GM21825 (cell line): ENCODE data around the gene TGFB2.
A peak's percentile ranks its signal among the peaks of the same experiment; 100 is the strongest.

Experiments used
- ATAC-seq: cut with Tn5 transposase; IDR thresholded peaks from one replicate; pipeline ENCODE4 v1.9.1; 2021; ENCODE audit warnings: mild to moderate bottlenecking, moderate library complexity; ENCODE audit not compliant: unreplicated experiment

TGFB2 gene

DNA sequence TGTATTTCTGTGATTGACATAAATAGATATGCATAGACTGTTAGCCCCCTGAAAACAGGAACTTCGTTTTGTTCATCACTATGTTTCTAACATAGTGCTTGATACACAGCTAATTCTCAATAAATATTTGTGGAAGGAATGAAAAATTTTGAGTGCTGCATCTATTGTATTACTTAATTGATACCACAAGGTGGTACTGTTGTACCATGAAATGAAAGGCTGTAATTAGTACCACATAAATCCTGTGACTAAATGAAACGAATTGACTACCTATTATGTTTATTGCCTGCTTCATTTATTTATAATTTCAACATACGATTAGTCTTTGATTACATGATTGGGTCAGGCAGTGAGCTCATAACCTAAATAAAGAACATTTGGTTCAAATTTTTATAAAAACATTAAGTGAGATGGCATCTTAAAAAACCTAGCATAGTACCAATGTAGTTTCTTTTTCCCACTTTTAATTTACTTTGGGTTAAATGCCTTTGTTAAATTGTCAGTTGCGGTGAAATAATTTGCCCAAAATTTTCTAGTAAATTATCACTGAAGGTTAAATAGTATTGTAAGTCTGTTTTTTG is 15.0 kb upstream of the TGFB2 start:
- no peak for ATAC-seq

DNA sequence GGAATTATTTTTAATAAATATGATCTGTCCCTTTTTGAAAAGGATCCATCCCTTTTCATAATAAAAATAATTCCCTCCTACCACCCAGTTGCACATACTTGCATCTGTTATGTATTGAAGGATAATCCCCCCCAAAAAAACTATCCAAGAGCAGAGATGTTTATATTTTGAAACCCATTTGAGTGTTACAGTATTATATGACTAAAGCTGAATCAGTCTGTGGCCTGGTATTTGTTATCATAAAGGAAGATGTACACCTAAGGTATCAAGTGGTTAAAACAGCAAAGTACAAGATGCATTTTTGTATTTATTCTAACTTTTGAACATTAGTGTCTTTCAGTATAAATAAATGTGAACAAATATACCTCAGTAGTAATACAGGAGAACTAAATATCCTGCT is 12.7 kb upstream of the TGFB2 start:
- ATAC-seq: no peak

DNA sequence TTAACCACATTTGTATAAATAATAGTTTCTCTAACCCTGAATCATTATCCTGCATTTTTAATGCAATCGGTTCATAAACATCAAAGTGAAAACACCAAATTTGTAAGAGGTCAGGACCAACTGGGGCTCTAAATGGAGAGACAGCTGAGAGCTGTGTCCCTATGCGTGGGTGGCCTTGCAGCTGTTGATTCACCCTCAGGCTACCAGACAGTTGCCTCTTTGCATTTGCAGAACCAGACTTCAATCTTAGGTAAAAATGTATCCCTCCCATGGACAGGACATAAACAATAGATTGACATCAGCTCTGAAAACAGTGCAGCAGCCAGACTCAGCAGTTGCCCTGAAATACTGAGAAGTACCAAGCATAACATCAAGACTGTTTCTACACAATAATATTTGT is 8.8 kb upstream of the TGFB2 start:
- no peak for ATAC-seq

DNA sequence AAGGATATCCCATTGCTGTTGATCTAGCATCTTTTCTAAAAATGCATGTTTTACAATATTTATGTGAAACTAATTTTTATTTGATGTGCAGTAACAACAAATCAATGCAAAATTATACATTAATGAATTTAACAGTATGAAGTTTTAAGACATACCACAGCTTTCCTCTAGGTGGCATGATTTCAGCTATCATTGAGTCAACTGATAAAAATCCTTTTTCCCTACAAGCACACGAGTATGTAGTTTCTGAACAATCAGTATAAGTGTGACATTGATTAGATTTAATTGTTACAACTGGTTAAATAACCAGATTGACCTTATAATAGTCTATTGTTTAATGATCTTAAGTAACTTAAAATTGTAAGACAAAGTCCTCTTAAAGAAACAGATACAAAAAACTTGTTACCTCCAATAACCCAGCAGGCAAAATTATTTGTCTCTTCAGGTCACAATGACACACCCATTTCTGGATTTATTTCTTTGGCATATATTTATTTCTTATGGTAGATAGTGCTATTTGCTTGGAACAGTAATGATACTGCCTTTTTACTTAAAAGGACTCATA is 5.8 kb upstream of the TGFB2 start:
- ATAC-seq: no peak

DNA sequence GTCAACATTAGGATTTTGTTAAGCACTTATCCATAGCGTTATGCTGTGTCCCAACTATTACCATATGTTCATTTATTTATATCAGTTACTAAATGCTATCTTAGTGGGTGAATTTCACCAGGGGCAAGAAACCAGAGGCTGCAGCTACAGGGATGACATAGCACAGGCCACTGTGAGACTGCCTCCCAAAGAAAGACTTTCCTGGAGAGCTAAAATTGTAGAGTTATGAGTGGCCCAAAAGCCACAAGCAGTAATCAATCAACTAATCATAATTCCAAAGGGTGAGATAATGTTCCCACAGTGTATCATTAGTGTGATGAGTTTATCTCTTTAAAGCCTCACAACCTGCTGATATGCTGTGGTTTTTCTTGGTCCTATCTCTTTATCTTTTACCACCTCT is 3.8 kb upstream of the TGFB2 start:
- ATAC-seq: no peak

DNA sequence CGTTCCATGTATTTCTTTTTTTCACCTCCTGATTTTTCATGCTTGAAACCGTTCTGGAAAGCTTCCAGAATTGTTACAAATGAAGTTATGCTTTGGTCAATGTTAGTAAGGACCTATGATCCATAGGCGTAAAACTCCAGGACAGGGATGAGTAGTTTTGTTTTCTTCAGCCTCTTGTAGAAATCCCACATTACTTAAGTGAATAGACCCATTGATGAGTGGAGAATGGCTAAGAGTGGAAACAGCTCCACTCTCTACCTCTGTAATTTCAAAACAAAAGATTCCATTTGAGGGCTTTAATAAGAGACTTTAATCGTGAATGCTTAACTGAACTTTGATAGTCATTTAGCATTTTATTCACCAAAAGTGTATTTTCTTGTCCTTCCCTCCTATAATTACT is 3.0 kb upstream of the TGFB2 start:
- ATAC-seq: no peak

DNA sequence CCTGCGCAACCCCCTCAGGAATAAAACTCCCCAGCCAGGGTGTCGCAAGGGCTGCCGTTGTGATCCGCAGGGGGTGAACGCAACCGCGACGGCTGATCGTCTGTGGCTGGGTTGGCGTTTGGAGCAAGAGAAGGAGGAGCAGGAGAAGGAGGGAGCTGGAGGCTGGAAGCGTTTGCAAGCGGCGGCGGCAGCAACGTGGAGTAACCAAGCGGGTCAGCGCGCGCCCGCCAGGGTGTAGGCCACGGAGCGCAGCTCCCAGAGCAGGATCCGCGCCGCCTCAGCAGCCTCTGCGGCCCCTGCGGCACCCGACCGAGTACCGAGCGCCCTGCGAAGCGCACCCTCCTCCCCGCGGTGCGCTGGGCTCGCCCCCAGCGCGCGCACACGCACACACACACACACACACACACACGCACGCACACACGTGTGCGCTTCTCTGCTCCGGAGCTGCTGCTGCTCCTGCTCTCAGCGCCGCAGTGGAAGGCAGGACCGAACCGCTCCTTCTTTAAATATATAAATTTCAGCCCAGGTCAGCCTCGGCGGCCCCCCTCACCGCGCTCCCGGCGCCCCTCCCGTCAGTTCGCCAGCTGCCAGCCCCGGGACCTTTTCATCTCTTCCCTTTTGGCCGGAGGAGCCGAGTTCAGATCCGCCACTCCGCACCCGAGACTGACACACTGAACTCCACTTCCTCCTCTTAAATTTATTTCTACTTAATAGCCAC is 696 bp downstream of the TGFB2 start:
- peak; percentile 59 for ATAC-seq

DNA sequence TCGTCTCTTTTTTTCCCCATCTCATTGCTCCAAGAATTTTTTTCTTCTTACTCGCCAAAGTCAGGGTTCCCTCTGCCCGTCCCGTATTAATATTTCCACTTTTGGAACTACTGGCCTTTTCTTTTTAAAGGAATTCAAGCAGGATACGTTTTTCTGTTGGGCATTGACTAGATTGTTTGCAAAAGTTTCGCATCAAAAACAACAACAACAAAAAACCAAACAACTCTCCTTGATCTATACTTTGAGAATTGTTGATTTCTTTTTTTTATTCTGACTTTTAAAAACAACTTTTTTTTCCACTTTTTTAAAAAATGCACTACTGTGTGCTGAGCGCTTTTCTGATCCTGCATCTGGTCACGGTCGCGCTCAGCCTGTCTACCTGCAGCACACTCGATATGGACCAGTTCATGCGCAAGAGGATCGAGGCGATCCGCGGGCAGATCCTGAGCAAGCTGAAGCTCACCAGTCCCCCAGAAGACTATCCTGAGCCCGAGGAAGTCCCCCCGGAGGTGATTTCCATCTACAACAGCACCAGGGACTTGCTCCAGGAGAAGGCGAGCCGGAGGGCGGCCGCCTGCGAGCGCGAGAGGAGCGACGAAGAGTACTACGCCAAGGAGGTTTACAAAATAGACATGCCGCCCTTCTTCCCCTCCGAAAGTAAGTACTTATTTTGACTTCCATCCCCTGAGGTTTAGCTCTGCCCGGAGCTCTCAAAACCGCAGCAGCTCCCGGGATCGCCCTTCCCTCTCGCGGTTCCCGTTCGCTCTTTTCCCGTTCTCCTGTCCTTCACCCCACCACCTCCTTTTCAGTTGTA is 1.5 kb downstream of the TGFB2 start:
- no peak for ATAC-seq

DNA sequence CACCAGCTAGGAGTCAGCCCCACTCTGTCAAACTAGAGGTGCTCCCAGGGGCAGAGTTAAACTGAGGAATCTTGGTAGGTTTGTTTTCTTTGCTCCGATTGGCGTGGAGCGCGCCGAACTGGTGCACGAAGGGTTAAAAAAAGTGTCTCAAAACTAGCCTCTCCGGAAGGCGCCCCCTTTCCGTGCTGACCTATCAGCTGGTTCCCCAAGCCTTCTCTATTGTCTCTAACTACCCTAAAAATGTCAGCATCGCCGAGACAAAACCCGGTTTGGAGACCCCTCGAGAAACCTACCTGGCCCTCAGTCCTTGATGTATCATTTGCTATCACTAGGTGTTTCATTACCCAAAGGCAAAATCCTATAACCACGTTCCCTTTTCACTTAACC is 2.2 kb downstream of the TGFB2 start:
- ATAC-seq: no peak

DNA sequence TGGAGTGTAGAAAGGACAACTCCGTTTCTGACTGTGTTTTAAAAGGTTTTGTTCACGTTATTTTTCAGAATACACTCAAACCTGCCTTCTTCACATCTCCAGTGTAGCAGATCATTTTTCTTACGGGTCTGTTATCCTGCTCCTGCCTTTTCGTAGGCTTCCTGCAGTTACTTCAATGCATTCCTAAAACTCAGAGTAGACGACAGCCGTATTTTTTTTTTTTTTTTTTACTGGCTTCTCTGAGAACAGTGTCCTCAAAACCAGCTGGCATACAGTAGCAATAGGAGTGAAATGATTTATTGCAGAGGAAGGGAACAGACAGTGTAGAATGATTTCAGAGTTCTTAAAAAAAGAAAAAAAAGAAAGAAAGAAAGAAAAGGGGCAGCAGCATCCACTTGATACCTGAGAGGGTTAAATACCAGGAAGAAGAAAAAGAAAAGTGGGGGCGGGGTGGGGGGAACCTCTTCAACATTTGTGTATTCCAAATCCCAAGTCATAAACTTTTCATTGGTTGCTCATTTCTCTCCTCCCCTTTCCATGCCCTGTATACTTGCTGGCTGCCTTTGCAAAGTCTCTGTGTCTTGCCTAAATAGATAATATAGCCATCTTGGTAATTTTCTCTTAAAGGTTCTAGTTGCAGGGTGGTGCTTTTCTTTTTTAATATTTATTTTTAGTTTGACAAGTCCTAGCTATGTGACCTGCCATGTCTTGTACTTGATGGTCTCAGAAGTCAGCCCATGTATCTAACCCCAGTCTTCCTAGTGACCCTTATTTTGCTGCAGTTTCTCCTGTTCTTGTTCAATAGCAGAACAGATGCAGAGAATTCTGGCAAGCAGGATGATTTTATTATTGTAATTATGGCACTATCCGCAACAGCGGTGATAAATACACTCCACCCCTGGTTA is 2.8 kb downstream of the TGFB2 start:
- no peak for ATAC-seq

DNA sequence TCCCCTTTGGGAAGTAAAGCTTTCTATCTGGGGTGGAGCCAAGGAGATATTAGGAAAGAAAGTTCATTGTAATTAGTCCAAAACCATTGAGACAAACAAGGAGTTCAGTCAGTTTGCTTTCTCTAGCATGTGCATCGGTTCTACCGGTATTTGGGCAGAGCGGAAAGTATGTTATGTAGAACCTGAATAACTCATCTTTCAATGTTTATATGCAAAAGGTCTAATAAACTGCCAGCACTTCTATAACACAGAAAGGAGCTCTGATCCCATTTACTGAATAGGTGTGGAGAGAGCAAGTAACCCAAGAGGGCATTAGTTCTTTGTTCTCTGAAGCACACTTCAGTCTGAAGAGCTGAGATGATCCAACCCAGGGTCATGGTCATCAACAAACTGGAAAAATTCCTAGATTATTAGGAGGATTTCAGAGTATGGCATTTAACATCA is 3.5 kb downstream of the TGFB2 start:
- no peak for ATAC-seq

DNA sequence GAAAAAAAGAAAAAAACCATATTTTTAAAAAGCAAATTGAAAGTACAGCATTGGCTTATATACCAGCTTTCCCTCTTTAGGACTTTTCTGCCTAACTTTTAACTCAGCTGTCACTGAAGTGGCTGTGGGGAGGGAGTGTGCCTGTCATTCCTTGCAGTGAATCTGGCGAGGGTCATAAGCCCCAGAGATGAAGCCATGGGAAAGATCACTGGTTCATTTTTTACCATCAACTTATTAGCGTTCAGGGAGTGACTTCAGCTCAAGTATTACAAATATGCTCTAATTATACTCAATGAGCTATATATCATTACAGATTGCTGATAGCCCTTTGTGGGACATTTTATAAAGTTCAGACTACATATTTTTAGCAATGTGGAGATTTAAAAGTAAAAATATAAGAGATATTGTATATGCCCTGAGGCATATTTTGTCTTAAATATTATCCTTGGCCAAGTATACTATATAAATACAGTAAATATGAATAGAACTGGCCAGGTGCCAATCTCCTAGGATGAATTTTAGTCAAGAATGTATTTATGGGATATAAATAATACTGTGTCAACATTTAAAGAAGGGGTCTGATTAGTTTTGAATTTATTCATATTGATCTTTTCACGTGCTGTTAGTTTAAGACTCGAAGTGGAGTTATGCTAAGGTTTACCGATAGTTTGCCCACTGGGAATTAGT is 4.4 kb downstream of the TGFB2 start:
- ATAC-seq: no peak

DNA sequence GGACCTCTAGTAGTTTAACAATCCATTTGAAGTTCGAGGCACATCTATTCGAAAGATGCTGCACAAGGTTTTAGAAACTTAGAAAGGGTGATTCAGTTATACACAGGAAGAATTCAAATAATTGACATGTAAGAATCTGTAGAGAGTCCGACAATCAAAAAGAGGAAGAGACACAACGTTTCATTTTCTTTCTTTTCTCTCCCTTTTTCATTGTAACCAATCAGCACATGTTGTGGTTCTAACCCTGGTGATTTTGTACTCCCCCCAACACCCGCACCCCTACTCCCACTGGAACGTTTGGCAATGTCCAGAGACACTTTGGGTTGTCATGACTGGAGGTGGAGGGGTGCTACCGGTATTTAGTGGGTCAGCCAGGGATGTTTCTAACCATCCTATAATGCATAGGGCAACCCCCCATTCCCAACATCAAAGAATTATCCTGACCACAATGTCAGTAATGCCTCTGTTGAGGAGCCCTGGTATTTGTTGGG is 4.9 kb downstream of the TGFB2 start:
- no peak for ATAC-seq

DNA sequence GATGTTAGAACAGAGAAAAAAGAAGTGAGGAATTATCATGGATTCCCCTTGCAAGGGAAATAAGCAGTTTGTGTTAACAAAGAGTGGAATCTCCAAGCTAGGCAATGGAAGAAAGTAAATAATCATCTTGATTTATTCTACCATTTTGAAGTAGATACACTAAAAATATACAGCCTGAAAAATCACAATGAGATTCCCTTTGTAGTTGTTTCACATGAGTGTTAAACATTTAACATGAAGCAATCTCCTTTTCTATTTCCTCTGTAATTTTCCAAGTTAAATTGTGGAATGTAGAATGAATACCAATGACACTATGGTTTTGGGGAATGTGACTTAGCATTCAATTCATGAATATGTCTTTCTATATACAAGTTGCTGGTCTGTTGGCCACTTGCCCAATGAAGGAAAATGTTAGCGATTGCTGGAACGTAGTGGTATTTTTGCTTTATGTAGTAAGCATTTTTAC is 5.7 kb downstream of the TGFB2 start:
- no peak for ATAC-seq

DNA sequence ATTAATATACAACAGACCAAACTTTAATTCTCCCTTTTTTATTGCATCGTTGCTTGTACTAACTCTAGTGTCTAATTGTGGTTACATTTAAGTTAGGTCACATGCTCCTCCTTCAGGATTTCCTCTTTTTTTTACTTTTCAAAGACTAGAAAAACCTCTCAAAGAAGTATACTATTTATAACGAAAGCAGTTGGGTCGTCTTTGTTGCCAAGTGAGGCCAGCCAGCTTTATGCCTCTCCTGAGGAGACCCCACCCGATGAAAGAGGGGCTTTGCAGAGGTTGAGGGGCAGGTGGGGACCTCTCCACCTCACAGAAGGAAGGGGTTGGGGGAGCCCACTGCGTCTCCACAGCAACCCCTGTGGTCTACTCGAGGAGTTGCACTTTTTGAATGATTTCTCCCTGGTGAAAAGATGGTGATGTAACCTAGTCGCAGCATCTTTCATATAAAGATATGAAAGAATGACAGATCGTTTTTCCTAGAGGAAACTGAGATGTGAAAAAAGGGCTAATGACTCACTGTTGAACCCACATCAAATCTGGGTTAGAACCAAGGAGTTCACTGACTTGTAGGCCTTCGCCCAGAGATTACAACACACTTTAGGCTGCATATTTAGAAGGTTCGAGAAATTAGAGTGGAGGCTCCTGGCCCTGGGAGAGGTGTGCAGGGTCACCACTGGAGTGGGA is 6.4 kb downstream of the TGFB2 start:
- ATAC-seq: peak; percentile 72

DNA sequence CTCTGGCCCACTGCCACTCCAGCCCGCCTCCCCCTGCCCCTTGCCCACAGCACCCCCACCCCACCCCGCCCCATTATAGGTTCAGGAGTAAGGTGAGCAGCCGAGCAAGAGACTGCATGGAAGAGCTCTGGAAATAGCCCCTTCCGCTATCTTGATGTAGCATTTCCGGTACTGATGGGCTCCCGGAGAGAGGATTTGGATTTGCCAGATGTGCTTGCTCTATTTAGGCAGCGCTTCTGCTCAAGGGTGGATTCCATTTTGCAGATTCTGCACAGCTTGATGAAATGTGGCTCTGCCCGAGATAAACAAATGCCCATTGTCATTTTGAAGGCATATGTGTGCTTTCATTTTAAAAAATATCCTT is 6.9 kb downstream of the TGFB2 start:
- no peak for ATAC-seq

DNA sequence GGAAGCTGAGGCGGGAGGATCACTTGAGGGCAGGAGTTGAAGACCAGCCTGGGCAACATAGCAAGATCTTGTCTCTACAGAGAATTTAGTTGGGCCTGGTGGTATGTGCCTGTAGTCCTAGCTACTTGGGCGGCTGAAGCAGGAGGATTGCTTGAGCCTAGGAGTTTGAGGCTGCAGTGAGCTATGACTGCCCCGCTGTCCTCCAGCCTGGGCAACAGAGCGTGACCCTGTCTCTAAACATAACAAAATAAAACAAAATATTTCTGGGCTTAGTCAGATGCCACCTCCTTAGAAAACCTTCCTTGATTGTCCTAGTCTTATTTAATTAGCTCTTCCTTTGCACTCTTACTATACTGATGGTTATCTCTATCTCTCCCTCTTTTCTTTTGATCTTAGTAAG is 8.5 kb downstream of the TGFB2 start:
- no peak for ATAC-seq

DNA sequence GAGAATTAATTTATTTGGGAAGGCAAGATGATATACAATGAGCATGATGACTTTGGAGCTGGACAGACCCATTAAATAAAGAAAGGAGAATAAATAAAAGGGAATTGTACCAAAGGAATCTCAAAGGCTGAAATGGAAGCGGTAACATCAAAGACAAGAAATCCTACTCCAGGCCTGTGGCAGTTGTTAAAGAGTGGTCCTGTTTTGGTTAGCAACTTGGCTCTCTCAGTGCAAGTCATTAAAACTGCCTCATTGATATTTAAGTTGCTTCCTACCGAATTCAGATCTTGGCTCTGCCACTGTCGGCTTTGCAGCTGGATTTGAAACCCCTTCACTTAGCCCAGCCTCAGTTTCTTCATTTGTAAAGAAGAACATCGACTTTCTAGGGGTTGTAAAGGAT is 10.1 kb downstream of the TGFB2 start:
- no peak for ATAC-seq

DNA sequence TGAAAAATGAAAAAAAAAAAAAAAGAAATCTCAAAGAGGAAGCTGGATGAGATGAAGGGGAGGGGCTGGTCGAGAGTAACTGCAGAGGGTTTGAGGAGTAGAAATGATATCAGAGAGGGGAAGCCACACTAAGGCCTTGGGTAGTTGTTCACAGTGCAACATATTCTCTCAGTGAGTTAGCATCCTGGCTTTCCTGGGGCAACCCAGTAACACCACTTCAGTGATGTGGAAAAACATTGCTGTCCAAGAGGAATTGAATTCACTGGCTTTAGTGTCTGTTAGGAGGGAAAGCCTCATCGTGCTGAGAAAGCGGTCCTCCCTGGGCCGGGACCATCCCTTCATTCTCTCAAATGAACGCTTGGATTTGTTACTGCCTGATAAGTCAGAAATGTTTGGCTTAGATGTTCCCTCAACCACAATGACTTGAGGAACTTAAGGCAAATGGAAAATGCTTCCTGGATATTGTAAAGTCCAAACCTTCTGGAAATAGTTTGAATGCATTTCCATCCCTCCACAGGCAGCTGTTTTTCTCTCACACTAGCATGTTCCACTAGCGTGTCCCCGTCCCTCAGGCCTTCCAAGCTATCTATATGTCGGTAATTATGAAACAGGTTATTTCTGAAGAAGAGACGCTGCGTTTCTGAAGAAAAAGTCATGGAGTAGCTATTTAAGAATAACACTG is 12.2 kb downstream of the TGFB2 start:
- ATAC-seq: no peak
